Transverse colon (tissue), 4 donors: ENCODE data around the gene SNRPB2. TPM values are rescaled to one million over a fixed set of nuclear protein-coding genes. Genes with fewer than 3 reads are reported as not detected.
A peak's percentile ranks its signal among the peaks of the same experiment; 100 is the strongest.

Source experiments
- DNase-seq: peaks from one replicate; pipeline ENCODE4 v3.0.0-alpha.2; 2019
- H3K27ac ChIP-seq, 4 donors: fragments of 200-600 bp; sonication (generic); 2 replicates each; pipeline ENCODE4 v1.5.1; 2016 to 2018; ENCODE audit warnings: inconsistent platforms in 4 of 4
- H3K27me3 ChIP-seq: fragments of 200-600 bp; sonication (generic); 2 replicates; pipeline ENCODE4 v1.5.1; 2017; ENCODE audit warnings: inconsistent platforms
- H3K36me3 ChIP-seq, 4 donors: fragments of 200-600 bp; sonication (generic); 2 replicates each; pipeline ENCODE4 v1.5.1; 2017 to 2019; ENCODE audit warnings: inconsistent platforms in 4 of 4
- H3K4me1 ChIP-seq, 4 donors: fragments of 200-600 bp; sonication (generic); 2 replicates each; pipeline ENCODE4 v1.5.1; 2017 to 2020; ENCODE audit warnings: inconsistent platforms in 4 of 4
- H3K4me3 ChIP-seq, 4 donors: fragments of 200-600 bp; sonication (generic); 1 replicate in 1 of 4; 2 replicates in 3 of 4; pipeline versions ENCODE4 v1.5.1 to v1.6.1; 2017 to 2019; ENCODE audit warnings: inconsistent platforms in 4 of 4
- H3K9me3 ChIP-seq, 2 donors: fragments of 200-600 bp; sonication (generic); 2 replicates each; pipeline ENCODE4 v1.5.1; 2017 to 2019; ENCODE audit warnings: inconsistent platforms in 2 of 2
- CTCF ChIP-seq, 5 experiments: fragments of 200-600 bp in 3 of 5; fragments of 450-650 bp in 2 of 5; sonication (generic) in 3 of 5; IDR thresholded peaks; 1 replicate in 2 of 5; 2 replicates in 3 of 5; pipeline ENCODE4 v1.5.1; 2016 to 2017; ENCODE audit warnings: antibody characterized with exemption in 5 of 5, inconsistent platforms in 3 of 5, mild to moderate bottlenecking in 2 of 5, moderate library complexity in 1 of 5
- EP300 ChIP-seq: sonication (generic); formaldehyde crosslinking; IDR thresholded peaks from one replicate; pipeline ENCODE4 v1.6.1; 2017; ENCODE audit warnings: antibody characterized with exemption, low read depth
- POLR2A ChIP-seq: fragments of 450-650 bp; IDR thresholded peaks from one replicate; pipeline ENCODE4 v1.6.1; 2016; ENCODE audit warnings: antibody characterized with exemption, mild to moderate bottlenecking, moderate library complexity
- POLR2AphosphoS5 ChIP-seq, 3 donors: sonication (generic); formaldehyde crosslinking; IDR thresholded peaks; one replicate each; pipeline ENCODE4 v1.6.1; 2016; ENCODE audit warnings: antibody characterized with exemption in 3 of 3
- WGBS, 2 donors: methylation state at CpG; one replicate each; pipeline ENCODE4 v1.1.5; 2018; ENCODE audit warnings: low coverage in 1 of 2; 5-methylcytosine and 5-hydroxymethylcytosine counted together
- in situ Hi-C, 4 donors: fragments of 200-750 bp; cut with MboI; loops; one replicate each; pipeline versions ENCODE4 v1.15.0 to v1.15.1; 2017; ENCODE audit warnings: low sequenced_read_pairs in 3 of 4, low pct_ligation_motif_present in 1 of 4, low pct_unique_long_range_greater_than_20kb in 1 of 4
- intact Hi-C: fragments of 100-400 bp; cut with DNase I; formaldehyde crosslinking; loops from one replicate; pipeline ENCODE4 v1.15.1; 2023; ENCODE audit warnings: low total_unique reads
- total RNA-seq, 4 donors: library from RNA; depleted of rRNA; stranded (reverse); fragments of >200 nt; gene quantifications; one replicate each; pipeline ENCODE4 v1.1.0, GENCODE V29; 2016

The SNRPB2 gene
- total RNA-seq, 4 donors from 2014 or later, result 20.3 to 52.1 (median 30.9) TPM

GRCh38 chr20:16760431-16761304 lies 30.8 kb downstream of the SNRPB2 start:
- no peak overlapping the region for H3K27ac ChIP-seq
- no peaks in the 10 kb centered on the region for H3K9me3 ChIP-seq
- peaks cover under 1% of the 10 kb centered on the region for H3K27me3 ChIP-seq
- no peak for TF ChIP-seq CTCF (IDR thresholded peaks at IDR 0.05)
- TF ChIP-seq POLR2A, result no peak
- TF ChIP-seq EP300, result no peak
- no peak for TF ChIP-seq POLR2AphosphoS5 (IDR thresholded peaks at IDR 0.05)
- no peak for DNase-seq
- in situ Hi-C loops, result loop anchor here in 3 of 4 donors (25.0 kb wide), 2 partner anchors 248 to 1048 kb away; no protein-coding TSS in a partner anchor
- intact Hi-C loops, result no loop called here
- H3K4me1 ChIP-seq, result peaks cover 0 to 4% (median 1%) of the 10 kb centered on the region in 4 donors
- no peak overlapping the region for H3K4me3 ChIP-seq
- no peaks in the 10 kb centered on the region for H3K36me3 ChIP-seq
- whole genome bisulfite sequencing, 2 donors, result 56 to 61% methylated on average over 10 to 11 of the region's 11 CpGs

GRCh38 chr20:16761305-16761829 lies 31.5 kb downstream of the SNRPB2 start:
- intact Hi-C loops, result no loop called here
- TF ChIP-seq CTCF (IDR thresholded peaks at IDR 0.05) (peak; percentile 58 to 76 (median 66)), POLR2AphosphoS5 (IDR thresholded peaks at IDR 0.05) (no peak), POLR2A (no peak), EP300 (no peak)
- H3K4me1 ChIP-seq, result peaks cover 0 to 4% (median 1%) of the 10 kb centered on the region in 4 donors
- in situ Hi-C loops, result loop anchor here in 3 of 4 donors (25.0 kb wide), 2 partner anchors 249 to 1049 kb away; no protein-coding TSS in a partner anchor
- no peaks in the 10 kb centered on the region for H3K9me3 ChIP-seq
- H3K4me3 ChIP-seq, result no peak overlapping the region
- H3K27ac ChIP-seq, result no peak overlapping the region
- peaks cover 4% of the 10 kb centered on the region for H3K27me3 ChIP-seq
- WGBS, 2 donors, result 0% methylated on average over 1 to 3 of the region's 3 CpGs
- no peaks in the 10 kb centered on the region for H3K36me3 ChIP-seq
- peak; percentile 36 for DNase-seq

GRCh38 chr20:16764560-16764959 lies 34.7 kb downstream of the SNRPB2 start:
- Histone ChIP-seq H3K27me3 (peaks cover 4% of the 10 kb centered on the region), H3K4me1 (peaks cover 0 to 4% (median 1%) of the 10 kb centered on the region in 4 donors), H3K27ac (no peak overlapping the region), H3K36me3 (no peaks in the 10 kb centered on the region), H3K9me3 (no peaks in the 10 kb centered on the region), H3K4me3 (no peak overlapping the region)
- intact Hi-C loops (no loop called here), in situ Hi-C loops (loop anchor here in 3 of 4 donors (25.0 kb wide), 2 partner anchors 252 to 1052 kb away; no protein-coding TSS in a partner anchor)
- WGBS, 2 donors, result 43 to 73% methylated on average over 2 to 4 of the region's 4 CpGs
- TF ChIP-seq CTCF (IDR thresholded peaks at IDR 0.05), result no peak
- no peak for DNase-seq

GRCh38 chr20:16771213-16771612 lies 41.4 kb downstream of the SNRPB2 start:
- TF ChIP-seq POLR2A, result no peak
- TF ChIP-seq EP300, result no peak
- TF ChIP-seq POLR2AphosphoS5 (IDR thresholded peaks at IDR 0.05), result no peak
- no peak for TF ChIP-seq CTCF (IDR thresholded peaks at IDR 0.05)

More at GRCh38 chr20:16771213-16771612, 41.4 kb downstream of the SNRPB2 start:
- Histone ChIP-seq H3K4me1 (no peaks in the 10 kb centered on the region), H3K9me3 (no peaks in the 10 kb centered on the region), H3K27me3 (no peaks in the 10 kb centered on the region), H3K4me3 (no peak overlapping the region), H3K27ac (no peak overlapping the region), H3K36me3 (no peaks in the 10 kb centered on the region)
- intact Hi-C loops (no loop called here), in situ Hi-C loops (loop anchor here in 3 of 4 donors (25.0 kb wide), 2 partner anchors 259 to 1059 kb away; no protein-coding TSS in a partner anchor)
- DNase-seq, result no peak
